Ammon's horn (tissue), 1 donor: Measurements from ENCODE around the gene PIKFYVE.
"Not testable (repeated sequence)": the region's sequence is repeated elsewhere in the genome, so short reads cannot be mapped to it uniquely, and the experiment has no call there.

Experiments
- DNase-seq: peaks from one replicate; pipeline ENCODE4 v3.0.0-alpha.2; 2016; ENCODE audit warnings: low spot score

PIKFYVE gene

GRCh38 chr2:208360259-208361076 is 94.4 kb downstream of the PIKFYVE start:
- peak; percentile 40 for DNase-seq

- no peak for DNase-seq
Measured at GRCh38 chr2:208361077-208361441, 95.0 kb downstream of the PIKFYVE start.

GRCh38 chr2:208363485-208363884 is 97.4 kb downstream of the PIKFYVE start:
- no peak for DNase-seq

- no peak for DNase-seq
Measured at GRCh38 chr2:208366215-208367127, 100.4 kb downstream of the PIKFYVE start.

- no peak for DNase-seq
Measured at GRCh38 chr2:208369091-208369490, 103.0 kb downstream of the PIKFYVE start.

GRCh38 chr2:208370881-208371633 is 105.0 kb downstream of the PIKFYVE start:
- DNase-seq, result no peak

- no peak for DNase-seq
Measured at GRCh38 chr2:208371634-208371935, 105.5 kb downstream of the PIKFYVE start.

GRCh38 chr2:208373460-208374089 is 107.5 kb downstream of the PIKFYVE start:
- DNase-seq, result peak; percentile 63

GRCh38 chr2:208375491-208376068 is 109.5 kb downstream of the PIKFYVE start:
- DNase-seq, result no peak

- DNase-seq, result not testable (repeated sequence)
Measured at GRCh38 chr2:208377344-208377860, 111.3 kb downstream of the PIKFYVE start.

- DNase-seq, result no peak
Measured at GRCh38 chr2:208379192-208379591, 113.1 kb downstream of the PIKFYVE start.

- DNase-seq, result no peak
Measured at GRCh38 chr2:208384637-208385036, 118.6 kb downstream of the PIKFYVE start.

GRCh38 chr2:208386541-208386940 is 120.5 kb downstream of the PIKFYVE start:
- no peak for DNase-seq

GRCh38 chr2:208389940-208390339 is 123.9 kb downstream of the PIKFYVE start:
- DNase-seq, result no peak

- no peak for DNase-seq
Measured at GRCh38 chr2:208392300-208392699, 126.2 kb downstream of the PIKFYVE start.

- not testable (repeated sequence) for DNase-seq
Measured at GRCh38 chr2:208396796-208397195, 130.7 kb downstream of the PIKFYVE start.

- DNase-seq, result no peak
Measured at GRCh38 chr2:208399201-208399600, 133.1 kb downstream of the PIKFYVE start.

- DNase-seq, result peak; percentile 2
Measured at GRCh38 chr2:208406474-208407451, 140.7 kb downstream of the PIKFYVE start, which contains the start of gene PTH2R. Gene PTH2R (plus strand): TSS chr2:208406792. CDS start chr2:208407044, 252 bp downstream.

GRCh38 chr2:208407667-208408066 is 141.6 kb downstream of the PIKFYVE start:
- DNase-seq, result peak; percentile 31
